Measurements from ENCODE around the gene NOP58.

GRCh38 chr2:202299712-202300111, 34.1 kb downstream of the NOP58 start:
- TF ChIP-seq POLR2A (IDR thresholded peaks at IDR 0.05; ENCODE audit: borderline replicate concordance, extremely low read depth, insufficient read depth, insufficient read length) (no peak), ZBTB33 (IDR thresholded peaks at IDR 0.05; ENCODE audit: extremely low read depth, insufficient replicate concordance, low read length) (no peak), CTCF (IDR thresholded peaks at IDR 0.05 in 2 of 3, conservative IDR thresholded peaks at IDR 0.05 in 1 of 3; ENCODE audit: borderline replicate concordance in 1 of 3, insufficient read depth in 1 of 3, low read depth in 2 of 3, low read length in 2 of 3) (no peak)

Measured in HCT116 (cell line).